SK-N-SH (cell line): Measurements from ENCODE around the gene ADCY9.

Experiments
- FOXM1 ChIP-seq: IDR thresholded peaks from 2 replicates; pipeline ENCODE4 v1.4.0; 2012; ENCODE audit warnings: low read depth, mild to moderate bottlenecking
- JUND ChIP-seq: IDR thresholded peaks from 2 replicates; pipeline ENCODE4 v1.4.0; 2012
- SIN3A ChIP-seq: IDR thresholded peaks from 2 replicates; pipeline ENCODE4 v1.6.1; 2012; ENCODE audit warnings: low read depth, mild to moderate bottlenecking, low read length, moderate library complexity, borderline replicate concordance
- TAF1 ChIP-seq: IDR thresholded peaks from 2 replicates; pipeline ENCODE4 v1.6.1; 2012; ENCODE audit warnings: low read depth, mild to moderate bottlenecking, low read length, moderate library complexity, borderline replicate concordance
- YY1 ChIP-seq: IDR thresholded peaks from 2 replicates; pipeline ENCODE4 v1.4.0; 2012; ENCODE audit warnings: low read depth, mild to moderate bottlenecking
- TF ChIP-seq, protein P1 (sequence below): fragments of 200-600 bp; sonication (generic); IDR thresholded peaks from 2 replicates; pipeline ENCODE4 v1.6.1; 2017; ENCODE audit warnings: antibody characterized with exemption, mild to moderate bottlenecking, moderate library complexity
- TF ChIP-seq, protein P2 (sequence below): IDR thresholded peaks from 2 replicates; pipeline ENCODE4 v1.4.0; 2012; ENCODE audit warnings: low read depth
- TF ChIP-seq, protein P3 (sequence below): IDR thresholded peaks from 2 replicates; pipeline ENCODE4 v1.4.0; 2012; ENCODE audit warnings: low read depth, borderline replicate concordance
- TF ChIP-seq, protein P4 (sequence below): IDR thresholded peaks from 2 replicates; pipeline ENCODE4; 2012
- TF ChIP-seq, protein P5 (sequence below): fragments of 150-350 bp; IDR thresholded peaks from 2 replicates; pipeline ENCODE4 v1.6.1; 2017; ENCODE audit warnings: antibody characterized with exemption, low read length, low read depth, borderline replicate concordance

DNA sequence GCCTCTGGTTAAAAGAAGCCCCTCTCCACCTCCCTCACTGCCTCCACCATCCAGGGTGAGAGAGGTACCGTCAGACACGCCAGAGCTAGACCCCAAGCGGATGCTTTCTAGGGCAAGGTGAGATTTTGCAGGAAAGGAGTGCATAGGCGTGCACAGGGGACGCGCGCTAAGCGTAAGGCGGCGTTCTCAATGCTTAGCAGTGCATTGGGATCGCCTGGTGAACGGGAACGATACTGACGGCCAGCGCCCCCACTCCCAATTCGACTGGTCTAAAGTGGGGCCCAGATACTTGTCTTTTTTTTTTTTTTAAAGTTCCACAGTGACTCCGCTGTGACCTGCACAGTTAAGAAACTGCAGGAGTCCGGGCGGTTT lies 177.8 kb downstream of the ADCY9 start:
- TF ChIP-seq, protein P1, sequence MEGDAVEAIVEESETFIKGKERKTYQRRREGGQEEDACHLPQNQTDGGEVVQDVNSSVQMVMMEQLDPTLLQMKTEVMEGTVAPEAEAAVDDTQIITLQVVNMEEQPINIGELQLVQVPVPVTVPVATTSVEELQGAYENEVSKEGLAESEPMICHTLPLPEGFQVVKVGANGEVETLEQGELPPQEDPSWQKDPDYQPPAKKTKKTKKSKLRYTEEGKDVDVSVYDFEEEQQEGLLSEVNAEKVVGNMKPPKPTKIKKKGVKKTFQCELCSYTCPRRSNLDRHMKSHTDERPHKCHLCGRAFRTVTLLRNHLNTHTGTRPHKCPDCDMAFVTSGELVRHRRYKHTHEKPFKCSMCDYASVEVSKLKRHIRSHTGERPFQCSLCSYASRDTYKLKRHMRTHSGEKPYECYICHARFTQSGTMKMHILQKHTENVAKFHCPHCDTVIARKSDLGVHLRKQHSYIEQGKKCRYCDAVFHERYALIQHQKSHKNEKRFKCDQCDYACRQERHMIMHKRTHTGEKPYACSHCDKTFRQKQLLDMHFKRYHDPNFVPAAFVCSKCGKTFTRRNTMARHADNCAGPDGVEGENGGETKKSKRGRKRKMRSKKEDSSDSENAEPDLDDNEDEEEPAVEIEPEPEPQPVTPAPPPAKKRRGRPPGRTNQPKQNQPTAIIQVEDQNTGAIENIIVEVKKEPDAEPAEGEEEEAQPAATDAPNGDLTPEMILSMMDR: no peak
- TF ChIP-seq SIN3A (no peak), YY1 (no peak), JUND (no peak), FOXM1 (no peak), TAF1 (no peak)
- TF ChIP-seq, protein P2, sequence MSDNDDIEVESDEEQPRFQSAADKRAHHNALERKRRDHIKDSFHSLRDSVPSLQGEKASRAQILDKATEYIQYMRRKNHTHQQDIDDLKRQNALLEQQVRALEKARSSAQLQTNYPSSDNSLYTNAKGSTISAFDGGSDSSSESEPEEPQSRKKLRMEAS: no peak
- TF ChIP-seq, protein P3, sequence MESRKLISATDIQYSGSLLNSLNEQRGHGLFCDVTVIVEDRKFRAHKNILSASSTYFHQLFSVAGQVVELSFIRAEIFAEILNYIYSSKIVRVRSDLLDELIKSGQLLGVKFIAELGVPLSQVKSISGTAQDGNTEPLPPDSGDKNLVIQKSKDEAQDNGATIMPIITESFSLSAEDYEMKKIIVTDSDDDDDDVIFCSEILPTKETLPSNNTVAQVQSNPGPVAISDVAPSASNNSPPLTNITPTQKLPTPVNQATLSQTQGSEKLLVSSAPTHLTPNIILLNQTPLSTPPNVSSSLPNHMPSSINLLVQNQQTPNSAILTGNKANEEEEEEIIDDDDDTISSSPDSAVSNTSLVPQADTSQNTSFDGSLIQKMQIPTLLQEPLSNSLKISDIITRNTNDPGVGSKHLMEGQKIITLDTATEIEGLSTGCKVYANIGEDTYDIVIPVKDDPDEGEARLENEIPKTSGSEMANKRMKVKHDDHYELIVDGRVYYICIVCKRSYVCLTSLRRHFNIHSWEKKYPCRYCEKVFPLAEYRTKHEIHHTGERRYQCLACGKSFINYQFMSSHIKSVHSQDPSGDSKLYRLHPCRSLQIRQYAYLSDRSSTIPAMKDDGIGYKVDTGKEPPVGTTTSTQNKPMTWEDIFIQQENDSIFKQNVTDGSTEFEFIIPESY: no peak
- TF ChIP-seq, protein P4, sequence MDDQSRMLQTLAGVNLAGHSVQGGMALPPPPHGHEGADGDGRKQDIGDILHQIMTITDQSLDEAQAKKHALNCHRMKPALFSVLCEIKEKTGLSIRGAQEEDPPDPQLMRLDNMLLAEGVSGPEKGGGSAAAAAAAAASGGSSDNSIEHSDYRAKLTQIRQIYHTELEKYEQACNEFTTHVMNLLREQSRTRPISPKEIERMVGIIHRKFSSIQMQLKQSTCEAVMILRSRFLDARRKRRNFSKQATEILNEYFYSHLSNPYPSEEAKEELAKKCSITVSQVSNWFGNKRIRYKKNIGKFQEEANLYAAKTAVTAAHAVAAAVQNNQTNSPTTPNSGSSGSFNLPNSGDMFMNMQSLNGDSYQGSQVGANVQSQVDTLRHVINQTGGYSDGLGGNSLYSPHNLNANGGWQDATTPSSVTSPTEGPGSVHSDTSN: no peak
- TF ChIP-seq, protein P5, sequence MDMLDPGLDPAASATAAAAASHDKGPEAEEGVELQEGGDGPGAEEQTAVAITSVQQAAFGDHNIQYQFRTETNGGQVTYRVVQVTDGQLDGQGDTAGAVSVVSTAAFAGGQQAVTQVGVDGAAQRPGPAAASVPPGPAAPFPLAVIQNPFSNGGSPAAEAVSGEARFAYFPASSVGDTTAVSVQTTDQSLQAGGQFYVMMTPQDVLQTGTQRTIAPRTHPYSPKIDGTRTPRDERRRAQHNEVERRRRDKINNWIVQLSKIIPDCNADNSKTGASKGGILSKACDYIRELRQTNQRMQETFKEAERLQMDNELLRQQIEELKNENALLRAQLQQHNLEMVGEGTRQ: no peak
